Measurements from ENCODE around the gene CLPSL2.

The CLPSL2 gene

DNA sequence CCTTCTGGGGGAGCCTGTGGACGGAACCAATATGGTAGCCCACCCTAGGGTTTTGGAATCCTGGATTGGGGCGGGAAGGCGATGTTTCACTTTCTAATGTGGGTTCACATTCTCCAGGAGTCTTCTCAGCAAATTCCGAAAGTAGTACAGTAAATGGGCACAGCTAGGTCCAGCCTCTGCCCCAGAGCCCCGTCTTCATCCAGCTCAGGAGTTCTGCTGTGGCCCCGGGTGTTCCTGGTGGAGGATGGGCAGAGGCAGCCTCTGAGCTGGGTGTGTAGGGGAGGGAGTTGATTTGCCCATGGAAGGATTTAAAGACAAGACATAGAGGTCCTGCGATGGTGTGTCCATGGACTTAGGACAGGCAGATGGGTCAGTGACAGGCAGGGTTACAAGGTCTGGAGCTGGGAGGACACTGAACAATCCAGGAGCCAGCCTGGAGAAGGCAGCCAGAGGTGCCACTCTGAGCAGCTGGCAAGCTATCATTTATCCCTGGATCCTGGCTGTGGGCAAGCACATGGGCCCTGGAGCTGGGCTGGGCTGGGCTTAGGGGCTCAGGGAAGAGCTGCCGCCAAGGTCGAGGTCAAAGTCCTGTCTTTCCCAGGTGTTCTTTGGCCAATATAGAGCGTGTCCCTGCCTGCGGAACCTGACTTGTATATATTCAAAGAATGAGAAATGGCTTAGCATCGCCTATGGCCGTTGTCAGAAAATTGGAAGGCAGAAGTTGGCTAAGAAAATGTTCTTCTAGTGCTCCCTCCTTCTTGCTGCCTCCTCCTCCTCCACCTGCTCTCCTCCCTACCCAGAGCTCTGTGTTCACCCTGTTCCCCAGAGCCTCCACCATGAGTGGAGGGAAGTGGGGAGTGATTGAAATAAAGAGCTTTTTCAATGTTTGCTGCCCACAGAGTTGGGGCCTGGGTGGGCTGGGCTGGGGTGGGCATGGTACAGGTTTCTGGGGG, 11.1 kb downstream of the CLPSL2 start:
- no peak for DNase-seq (ENCODE audit: low read depth)

DNA sequence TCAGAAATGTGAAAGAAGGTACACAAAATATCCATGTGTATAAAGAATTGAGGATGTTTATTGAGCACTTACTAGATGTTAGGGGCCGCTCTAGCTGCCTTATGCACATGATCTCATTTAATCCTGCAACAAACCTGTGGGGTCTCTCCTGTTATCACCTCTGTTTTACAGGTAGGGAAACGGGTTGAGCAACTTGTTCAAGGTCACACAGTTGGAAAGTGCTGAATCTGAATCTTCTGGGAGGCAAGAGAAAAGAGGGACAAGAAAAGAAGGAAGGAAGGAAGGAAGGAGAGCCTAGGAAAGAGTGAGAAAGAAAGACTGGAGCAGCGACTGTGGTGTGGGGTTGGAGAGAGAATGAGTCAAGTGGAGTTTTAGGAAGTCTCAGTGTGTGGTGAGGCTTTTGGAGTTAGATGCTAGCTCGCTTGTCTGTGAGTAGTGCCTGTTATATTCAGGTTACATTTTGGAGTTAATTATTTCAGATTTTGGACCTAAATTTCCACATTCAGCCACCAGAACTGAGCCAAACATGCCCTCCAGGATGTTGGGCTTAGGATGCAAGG, 12.1 kb downstream of the CLPSL2 start:
- DNase-seq (ENCODE audit: low read depth) = no peak

DNA sequence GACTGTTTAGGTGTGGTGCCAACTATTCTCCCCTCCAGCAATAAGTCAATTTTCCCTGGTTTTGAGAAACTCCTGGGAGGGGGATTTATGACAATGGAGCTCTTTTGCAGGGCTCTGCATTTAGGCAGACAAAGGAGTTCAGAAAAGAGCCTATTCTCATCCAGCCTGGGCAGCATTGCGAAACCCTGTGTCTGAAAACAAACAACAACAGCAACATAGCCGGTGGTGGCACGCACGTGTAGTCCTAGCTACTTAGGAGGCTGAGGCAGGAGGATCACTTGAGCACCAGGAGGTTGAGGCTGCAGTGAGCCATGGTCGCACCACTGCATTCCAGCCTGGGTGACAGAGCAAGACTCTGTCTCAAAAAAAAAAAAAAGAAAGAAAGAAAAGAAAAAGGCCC, 14.3 kb downstream of the CLPSL2 start:
- DNase-seq (ENCODE audit: low read depth) = no peak

DNA sequence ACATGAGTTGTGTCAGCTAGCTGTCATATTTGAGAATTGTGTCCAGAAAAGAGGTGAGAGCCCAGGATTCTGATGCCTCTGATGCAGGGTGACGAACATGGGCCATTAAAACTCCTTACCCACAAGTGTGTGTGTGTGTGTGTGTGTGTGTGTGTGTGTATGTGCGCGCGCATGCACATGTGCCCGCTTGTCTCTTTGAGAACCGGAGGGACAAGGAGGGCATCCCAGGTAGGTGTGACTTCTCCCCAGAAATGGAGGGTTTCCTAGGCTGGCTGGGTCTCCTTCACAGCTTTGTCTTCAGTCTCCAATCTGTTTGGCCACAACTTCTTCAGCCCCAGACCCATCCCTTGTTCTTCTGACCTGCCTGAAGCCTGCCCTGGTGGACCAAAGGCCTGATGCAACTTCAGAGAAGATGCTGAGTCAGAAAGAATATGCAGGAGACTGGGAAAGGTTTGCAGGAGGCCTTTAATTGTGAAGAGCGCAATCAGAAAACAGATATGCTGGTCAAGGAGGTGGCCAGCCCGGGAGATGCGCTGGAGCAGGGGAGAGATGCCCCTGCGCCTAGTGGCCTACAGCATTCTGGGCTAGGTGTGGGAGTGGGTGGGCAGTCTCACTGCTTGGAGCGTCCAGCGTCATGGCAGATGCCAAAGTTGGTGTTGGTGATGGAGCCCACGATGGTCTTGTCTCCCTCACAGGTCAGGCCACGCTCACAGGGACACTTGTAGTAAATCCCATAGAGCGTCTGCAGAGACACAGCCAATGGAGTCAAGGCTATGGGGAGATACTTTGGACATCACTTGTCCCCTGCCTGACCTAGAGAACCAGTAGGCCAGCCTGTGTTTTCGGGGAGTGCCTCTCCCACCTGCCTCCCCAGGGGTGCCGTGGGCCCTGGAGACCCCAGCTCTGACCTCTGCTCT, 18.4 kb downstream of the CLPSL2 start:
- DNase-seq (ENCODE audit: low read depth) = no peak

DNA sequence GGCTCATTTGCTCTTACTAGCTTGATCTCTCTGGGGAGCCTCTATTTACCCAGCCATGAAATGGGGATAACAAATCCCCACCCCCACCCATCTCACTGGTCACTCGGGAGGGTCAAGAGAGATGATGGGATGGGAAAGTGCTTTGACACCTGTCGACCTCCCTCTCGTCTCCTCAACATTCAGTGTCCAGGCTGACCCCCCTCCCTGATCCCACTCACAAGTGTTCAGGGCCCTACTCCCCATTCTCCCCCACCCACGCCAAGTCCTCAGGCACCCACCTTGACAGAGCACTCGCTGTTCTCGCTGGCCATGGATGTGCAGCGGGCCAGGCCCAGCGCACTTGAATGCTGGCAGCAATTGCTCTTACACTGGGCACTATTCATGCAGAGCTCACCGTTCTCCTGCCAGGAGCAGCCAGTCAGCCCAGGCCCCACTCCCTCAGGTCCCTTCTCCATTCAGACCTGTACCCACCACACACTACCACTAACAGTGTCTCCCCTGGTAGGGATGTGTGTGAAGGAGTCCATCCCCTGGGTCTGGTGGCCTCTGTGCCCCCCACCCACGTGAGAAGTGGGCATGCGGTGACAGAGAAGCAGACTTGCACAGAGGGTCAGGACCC, 19.2 kb downstream of the CLPSL2 start:
- no peak for DNase-seq (ENCODE audit: low read depth)

DNA sequence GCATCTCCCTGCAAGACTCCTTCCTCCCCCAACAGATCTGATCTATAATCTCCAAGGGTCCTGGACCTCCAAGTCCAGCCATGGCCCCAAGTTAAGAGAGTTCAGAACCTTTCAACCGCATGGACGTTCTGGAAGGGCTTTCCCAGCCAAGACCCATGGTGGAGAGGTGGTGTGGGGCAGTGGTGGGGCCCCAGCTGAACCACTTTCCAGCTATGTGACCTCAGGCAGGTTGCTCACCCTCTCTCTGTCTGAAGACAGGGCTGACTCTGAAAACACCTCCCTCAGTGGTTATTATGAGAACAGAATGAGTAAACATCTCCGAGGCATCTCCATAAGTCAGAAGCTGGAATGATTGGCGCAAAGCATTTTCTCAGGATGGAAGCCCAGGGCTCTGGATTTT, 19.8 kb downstream of the CLPSL2 start:
- DNase-seq (ENCODE audit: low read depth) = no peak

DNA sequence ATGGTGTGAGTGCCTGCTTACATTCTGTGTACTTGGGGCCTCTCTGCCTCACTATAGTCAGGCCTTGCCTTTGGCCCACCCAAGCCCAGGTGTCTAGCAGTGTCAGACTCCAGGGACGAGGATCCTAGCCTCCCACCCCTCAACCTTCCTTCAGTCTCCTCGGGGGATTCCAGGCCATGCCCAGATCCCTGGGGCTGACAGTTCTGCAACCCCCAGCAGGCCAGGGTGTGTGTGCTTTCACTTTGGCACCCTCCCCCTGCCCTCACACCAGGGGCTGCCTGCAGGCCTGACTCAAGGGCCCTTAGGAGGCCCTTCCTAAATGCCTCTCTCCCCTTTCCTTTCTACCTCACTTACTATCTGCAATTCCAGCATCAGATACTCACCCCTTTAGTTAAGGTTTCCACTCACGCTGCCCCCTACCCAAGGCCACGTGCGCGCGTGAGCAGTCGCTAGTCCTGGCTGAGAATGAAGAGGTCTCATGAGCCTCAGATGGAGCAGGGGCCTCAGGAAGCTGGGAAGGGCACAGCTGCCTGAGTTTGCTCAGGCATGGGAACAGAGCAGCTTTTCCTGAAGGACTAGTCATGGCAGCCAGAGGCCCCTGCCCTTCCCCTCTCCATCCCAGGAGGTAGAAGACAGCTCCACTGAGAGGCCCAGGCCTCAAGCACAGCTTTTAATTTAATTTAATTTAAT, 21.6 kb downstream of the CLPSL2 start:
- DNase-seq (ENCODE audit: low read depth) = no peak

DNA sequence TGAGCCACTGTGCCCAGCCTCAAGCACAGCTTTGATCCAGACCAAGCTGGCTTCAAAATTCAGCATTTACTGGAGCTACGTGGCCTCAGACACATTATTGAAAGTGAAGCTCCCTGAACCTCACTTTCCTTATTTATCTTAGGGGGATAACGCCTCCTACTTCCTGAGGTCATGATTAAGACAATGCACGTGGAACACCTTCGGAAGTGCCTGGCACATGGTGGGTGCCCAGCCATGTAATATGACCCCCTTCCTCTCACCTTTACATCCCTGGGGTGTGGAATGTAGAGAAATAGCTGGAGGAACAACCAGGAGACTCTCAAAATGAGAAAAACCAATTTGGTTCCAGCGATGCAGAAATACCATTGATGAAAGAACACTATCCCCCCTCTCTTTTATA, 22.3 kb downstream of the CLPSL2 start:
- no peak for DNase-seq (ENCODE audit: low read depth)

DNA sequence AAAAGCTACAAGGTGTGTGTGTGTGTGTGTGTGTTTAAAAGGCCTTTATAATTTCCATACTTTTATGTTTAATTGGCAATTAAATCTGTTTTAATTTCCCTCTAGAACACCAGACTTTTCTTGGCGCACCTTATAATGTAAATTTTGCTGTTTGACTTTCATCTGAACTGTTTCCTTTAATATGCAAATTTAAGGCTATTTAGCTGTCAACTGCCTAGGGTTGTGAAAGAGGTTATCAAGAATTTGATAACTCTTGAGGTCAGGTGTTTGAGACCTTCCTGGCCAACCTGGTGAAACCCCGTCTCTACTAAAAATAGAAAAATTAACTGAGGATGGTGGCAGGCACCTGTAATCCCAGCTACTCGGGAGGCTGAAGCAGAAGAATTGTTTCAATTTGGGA, 24.8 kb downstream of the CLPSL2 start:
- no peak for DNase-seq (ENCODE audit: low read depth)

DNA sequence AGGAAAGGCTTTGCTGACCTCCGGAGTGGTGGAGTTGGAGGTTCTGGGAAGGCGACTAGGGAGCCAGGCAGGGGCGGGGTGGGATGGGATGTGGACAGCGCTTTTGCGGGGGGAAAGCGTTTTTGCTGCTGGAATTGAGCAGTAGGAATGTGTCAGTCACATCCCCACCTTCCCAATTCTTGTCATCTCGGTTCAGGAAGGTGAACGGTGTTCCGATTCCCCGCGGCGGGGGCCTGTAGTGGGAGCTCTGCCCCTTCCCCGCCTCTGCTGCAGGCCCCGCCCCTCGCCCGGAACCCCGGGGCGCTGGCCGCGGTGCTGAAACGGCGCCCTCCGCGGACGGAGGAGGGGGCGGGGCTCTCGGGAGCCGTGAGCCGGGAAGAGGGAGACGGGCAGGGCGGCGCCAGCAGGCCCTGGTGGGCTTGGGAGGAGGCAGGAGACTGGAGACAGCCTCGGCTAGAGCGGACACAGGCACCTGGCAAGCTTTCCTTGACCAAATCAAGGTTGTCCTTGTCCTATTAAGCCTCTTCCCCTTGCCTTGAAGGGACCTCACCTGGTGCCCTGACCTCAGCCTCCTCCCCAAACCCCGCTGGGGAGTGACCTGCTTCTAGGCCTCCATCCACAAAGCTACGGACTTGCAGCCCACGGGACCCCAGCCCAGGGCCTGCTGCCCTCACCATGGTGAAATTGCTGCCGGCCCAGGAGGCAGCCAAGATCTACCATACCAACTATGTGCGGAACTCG, 28.8 kb downstream of the CLPSL2 start, which contains the start of gene LHFPL5:
Gene LHFPL5, plus strand, starts transcription at position 357 of the 741 bp plus-strand sequence. Its CDS starts 319 bp downstream, at position 676.
- peak; percentile 15 for DNase-seq (ENCODE audit: low read depth)

DNA sequence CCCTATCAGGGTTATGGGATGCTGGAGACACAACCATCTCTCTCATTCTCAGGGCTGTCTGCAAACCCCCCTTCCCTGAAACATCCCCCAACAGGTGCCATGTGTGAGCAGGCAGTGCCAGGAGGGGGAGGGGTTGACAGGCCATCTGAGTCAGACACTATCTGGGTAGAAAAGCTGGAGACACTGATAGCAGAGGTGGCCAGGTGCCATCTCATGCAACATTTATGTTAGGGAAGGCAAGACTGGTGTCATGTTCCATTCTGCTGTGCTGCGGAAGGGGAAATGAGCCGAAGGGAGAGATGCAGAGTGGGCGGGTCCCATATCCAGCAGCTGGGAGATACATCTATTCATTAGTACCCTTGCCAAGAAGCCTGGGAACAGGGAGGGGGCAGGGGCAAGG, 32.3 kb downstream of the CLPSL2 start:
- no peak for DNase-seq (ENCODE audit: low read depth)

DNA sequence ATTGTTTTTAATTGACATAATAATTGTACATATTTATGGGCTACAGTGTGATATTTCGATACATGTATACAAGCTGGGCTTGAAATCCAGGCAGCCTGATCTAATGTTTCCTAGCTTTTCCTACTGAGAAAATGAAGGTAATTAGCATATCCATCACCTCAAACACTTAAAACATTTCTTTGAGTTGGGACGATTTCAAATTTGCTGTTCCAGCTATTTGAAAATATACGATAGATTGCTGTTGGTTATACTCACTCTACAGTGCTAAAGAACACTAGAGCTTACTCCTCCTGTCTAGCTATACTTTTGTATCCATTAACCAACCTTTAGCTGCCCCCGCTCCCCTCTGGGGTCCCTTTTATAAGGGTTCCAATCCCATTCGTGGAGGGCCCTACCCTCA, 33.4 kb downstream of the CLPSL2 start:
- DNase-seq (ENCODE audit: low read depth) = no peak

DNA sequence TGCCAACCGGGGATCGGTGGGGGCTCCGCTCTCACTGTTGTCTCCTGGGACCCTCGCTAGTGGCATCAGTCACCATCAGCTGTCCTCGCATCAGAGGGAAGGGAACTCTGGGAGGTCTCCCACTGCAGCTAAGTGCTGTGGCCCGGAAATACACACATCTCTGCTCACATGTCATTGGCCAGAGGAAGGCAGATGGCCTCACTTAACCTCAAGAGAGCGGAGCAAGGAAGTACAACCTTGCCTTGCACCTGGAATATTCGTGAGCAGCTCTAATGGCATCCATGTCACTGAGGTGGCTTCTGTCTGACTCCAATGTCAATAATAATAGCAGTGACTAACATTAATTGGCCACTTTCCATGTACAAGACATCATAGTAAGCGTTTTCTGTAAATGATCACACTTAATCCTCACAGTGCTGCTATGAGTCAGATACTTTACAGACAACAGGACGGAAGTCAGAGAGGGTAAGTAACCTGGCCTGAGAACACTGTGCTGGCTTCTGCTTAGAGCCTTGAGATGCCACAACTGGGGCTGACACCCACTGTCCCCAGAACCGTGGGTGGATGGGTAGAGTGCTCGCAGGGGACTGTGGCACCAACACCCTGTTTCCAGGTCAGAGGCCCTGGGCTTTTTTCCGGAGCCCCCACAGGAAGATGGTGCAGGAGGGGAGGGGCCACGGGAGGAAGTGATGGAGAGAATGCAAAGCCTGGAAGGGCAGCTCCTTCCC, 34.7 kb downstream of the CLPSL2 start:
- DNase-seq (ENCODE audit: low read depth) = no peak

DNA sequence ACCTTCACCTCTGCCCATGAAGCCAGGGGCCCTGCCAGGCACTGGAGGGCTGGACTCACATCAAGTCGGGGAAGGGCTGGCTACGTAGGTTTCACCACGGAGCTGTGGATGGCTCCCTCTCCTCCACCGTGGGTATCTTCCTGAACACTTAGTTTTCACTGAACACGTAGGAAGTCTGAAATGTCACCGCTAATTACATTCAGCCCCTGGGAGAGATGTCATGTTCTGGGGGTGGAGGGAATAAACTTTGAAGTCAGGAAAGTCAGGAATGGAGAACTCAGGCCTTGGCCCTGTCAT, 35.2 kb downstream of the CLPSL2 start:
- DNase-seq (ENCODE audit: low read depth) = no peak

DNA sequence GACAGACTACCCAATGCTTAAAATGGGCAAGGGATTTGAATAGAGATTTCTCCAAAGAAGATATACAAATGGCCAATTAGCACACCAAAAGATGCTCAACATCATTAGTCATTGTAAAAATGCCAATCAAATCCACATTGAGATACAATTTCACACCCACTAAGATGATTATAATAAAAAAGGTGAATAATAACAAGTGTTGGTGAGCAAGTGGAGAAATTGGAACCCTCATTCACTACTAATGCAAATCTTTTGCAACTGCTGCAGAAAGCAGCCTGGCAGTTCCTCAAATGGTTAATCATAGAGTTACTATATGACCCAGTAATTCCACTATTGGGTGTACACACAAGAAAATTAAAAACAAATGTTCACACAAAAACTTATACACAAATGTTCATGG, 41.1 kb downstream of the CLPSL2 start:
- no peak for DNase-seq (ENCODE audit: low read depth)

DNA sequence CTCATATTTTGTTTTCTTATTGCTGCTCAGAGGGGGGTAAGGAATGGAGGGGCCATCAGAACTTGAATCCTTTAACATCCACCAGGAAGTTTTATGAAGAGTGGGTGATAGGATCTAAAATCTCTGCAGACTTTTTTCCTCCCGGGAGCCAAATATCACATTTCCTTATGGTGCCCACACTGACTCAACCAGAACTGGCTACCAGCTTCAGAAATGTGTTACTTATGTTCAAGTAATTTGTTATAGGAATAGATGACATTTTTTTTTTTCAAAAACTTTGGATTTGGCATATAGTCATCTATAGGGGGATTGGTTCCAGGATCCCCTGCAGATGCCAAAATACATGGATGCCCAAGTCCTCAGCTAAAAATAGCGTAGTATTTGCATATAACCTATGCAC, 47.2 kb downstream of the CLPSL2 start:
- DNase-seq (ENCODE audit: low read depth) = no peak

DNA sequence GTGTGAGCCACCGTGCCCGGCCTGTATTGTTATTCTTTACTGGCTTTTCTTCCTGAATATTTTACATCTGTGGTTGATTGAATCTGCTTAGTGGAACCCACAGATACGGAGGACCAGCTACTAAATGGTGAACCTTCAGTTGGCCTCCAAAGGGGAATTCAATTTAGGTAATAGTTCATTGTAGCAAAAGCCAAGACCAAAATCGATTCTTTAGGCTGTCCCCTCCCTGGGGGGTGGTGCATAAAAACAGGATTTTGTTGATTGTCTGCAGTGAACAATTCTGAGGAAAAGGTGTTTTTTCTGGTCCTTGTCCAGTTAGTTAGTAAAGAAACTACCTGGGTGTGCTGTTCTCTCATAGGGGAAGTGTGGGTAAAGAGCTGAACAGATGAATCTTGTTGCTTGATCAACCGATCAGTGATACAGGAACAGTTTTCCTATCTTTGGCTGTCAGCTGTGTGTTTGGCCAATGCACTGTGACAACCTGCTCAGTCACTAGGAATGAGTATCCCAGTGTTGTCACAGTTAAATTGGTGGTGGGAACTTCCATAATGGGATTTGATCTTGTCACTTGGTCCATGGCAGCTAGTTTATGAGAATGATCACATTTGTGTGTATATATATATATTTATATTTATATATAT, 48.3 kb downstream of the CLPSL2 start:
- no peak for DNase-seq (ENCODE audit: low read depth)

All from activated T-helper 9 cell treated with anti-CD3 and anti-CD28 coated beads, Interleukin-2, amount 50 U/mL, for 16 hours (primary cell).